ENCODE measurements around the gene ERMAP.

The ERMAP gene

DNA sequence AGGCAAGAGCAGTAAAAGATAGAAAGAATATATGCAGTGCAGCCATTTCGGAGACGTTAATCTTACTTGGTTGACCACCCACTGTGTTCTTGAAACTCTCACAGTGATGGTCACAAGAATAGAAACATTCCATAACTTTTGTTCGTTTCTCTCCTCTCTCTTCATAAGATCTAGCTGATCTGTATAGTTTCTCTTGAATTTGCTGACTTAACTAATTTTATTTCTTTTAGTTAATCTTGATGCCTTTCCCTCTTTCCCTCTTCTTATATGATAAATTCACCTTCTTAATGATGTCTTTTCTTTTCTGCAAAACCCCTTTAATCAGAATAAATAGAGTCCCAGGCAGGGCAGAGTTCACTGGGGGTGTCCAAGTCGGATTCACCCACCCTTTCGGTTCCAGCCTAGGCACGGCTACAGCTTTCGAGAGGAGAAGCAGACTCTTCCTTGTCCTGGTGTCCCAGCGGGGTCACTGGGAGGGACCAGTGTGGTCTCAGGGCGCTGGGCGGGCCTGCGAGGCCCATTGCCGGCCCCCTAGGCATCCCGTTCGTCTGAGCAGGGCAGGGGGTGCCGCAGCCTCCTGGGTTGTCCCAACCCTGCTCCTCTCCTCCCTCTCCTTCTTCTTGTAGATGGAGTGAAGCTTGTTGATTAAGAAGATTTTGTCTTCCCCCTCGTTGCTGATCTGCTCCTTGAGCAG is 69.3 kb downstream of the ERMAP start:
- no peak for TF ChIP-seq CTCF (conservative IDR thresholded peaks at IDR 0.05; ENCODE audit: control insufficient read depth, insufficient read depth, low read depth, low read length)
- DNase-seq (ENCODE audit: low read depth) = no peak
- H3K4me3 ChIP-seq (ENCODE audit: control insufficient read depth, low read depth, low read length) = no peak overlapping the region

DNA sequence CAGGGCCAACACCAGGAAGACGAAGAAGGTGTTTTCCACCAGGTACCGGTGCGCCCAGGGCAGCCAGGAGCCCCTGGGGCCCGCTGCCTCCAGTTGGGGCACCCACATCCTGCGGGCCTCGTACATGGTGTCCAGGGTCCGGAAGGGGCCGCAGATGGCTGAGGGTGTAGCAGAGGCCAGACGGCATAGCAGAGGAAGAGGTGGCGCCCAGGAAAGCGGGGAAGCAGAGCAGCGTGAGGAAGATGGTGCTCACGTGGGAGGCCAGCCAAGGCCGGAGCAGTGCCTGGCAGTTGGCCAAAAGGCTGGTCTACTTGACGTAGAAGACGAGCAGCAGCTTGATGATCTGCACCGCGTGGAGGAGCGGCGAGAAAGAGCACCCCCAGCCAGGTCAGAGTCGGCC is 69.9 kb downstream of the ERMAP start:
- no peak overlapping the region for H3K4me3 ChIP-seq (ENCODE audit: control insufficient read depth, low read depth, low read length)
- DNase-seq (ENCODE audit: low read depth) = no peak
- no peak for TF ChIP-seq CTCF (conservative IDR thresholded peaks at IDR 0.05; ENCODE audit: control insufficient read depth, insufficient read depth, low read depth, low read length)

GRCh38 chr1:42887366-42887765 is 70.4 kb downstream of the ERMAP start:
- no peak for TF ChIP-seq CTCF (conservative IDR thresholded peaks at IDR 0.05; ENCODE audit: control insufficient read depth, insufficient read depth, low read depth, low read length)
- no peak for DNase-seq (ENCODE audit: low read depth)
- no peak overlapping the region for H3K4me3 ChIP-seq (ENCODE audit: control insufficient read depth, low read depth, low read length)

DNA sequence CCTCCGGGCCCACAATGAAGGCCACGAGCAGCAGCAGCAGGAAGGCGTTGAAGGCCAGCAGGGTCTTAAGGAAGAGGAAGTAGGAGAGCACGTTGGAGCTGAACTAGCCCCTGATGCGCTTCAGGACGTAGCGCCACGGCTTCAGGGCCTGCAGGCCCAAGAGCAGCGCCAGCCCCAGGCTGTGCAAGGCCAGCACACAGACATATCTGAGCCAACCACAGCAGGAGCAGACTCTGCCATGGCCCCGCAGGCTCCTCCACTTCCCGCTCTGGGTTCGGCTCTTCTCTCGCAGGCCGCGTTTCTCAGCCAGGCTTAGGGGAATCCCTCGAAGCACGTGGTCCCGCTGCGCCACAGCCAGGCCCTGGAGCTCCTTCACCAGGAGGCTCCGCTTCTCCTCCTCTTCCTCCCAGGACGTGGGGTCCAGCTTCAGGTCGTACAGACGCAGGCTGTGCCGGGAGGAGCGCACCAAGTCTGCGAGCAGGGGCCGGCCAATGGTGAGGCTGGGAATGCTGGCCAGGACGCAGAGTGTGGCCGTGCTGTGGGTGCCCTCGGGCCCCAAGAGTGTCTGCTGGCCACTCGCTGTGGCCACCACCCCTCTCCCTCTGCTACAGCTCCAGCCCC is 71.2 kb downstream of the ERMAP start:
- no peak for TF ChIP-seq CTCF (conservative IDR thresholded peaks at IDR 0.05; ENCODE audit: control insufficient read depth, insufficient read depth, low read depth, low read length)
- H3K4me3 ChIP-seq (ENCODE audit: control insufficient read depth, low read depth, low read length) = no peak overlapping the region
- DNase-seq (ENCODE audit: low read depth) = no peak

GRCh38 chr1:42889264-42889663 is 72.3 kb downstream of the ERMAP start:
- DNase-seq (ENCODE audit: low read depth) = no peak
- TF ChIP-seq CTCF (conservative IDR thresholded peaks at IDR 0.05; ENCODE audit: control insufficient read depth, insufficient read depth, low read depth, low read length) = no peak
- no peak overlapping the region for H3K4me3 ChIP-seq (ENCODE audit: control insufficient read depth, low read depth, low read length)

- no peak for DNase-seq (ENCODE audit: low read depth)
- TF ChIP-seq CTCF (conservative IDR thresholded peaks at IDR 0.05; ENCODE audit: control insufficient read depth, insufficient read depth, low read depth, low read length) = no peak
- no peak overlapping the region for H3K4me3 ChIP-seq (ENCODE audit: control insufficient read depth, low read depth, low read length)
These were observed 74.7 kb downstream of the ERMAP start for GRCh38 chr1:42891465-42892138.
